Fibroblast of upper back skin (primary cell): Measurements from ENCODE around the gene GRK1.
"Not testable (repeated sequence)": the region's sequence is repeated elsewhere in the genome, so short reads cannot be mapped to it uniquely, and the experiment has no call there.

Source experiments
- DNase-seq: peaks from one replicate; pipeline ENCODE4 v3.0.0-alpha.2; 2013

The GRK1 gene

GRCh38 chr13:113745500-113746142, 78.6 kb downstream of the GRK1 start:
- DNase-seq: not testable (repeated sequence)

GRCh38 chr13:113746143-113746525, 79.1 kb downstream of the GRK1 start:
- no peak for DNase-seq

GRCh38 chr13:113746671-113747070, 79.7 kb downstream of the GRK1 start:
- DNase-seq: no peak

- DNase-seq: no peak
These were observed 80.3 kb downstream of the GRK1 start for GRCh38 chr13:113747291-113747833.

GRCh38 chr13:113748101-113748861, 81.3 kb downstream of the GRK1 start:
- no peak for DNase-seq

GRCh38 chr13:113748862-113749451, 81.9 kb downstream of the GRK1 start:
- DNase-seq: no peak

GRCh38 chr13:113749507-113749906, 82.5 kb downstream of the GRK1 start:
- DNase-seq: no peak

- DNase-seq: no peak
These were observed 82.9 kb downstream of the GRK1 start for GRCh38 chr13:113749967-113750366.

- DNase-seq: no peak
These were observed 83.8 kb downstream of the GRK1 start for GRCh38 chr13:113750554-113751399.

- DNase-seq: no peak
These were observed 84.5 kb downstream of the GRK1 start for GRCh38 chr13:113751491-113751890.

- DNase-seq: not testable (repeated sequence)
These were observed 85.4 kb downstream of the GRK1 start for GRCh38 chr13:113752211-113752986.

- DNase-seq: no peak
These were observed 86.2 kb downstream of the GRK1 start for GRCh38 chr13:113753171-113753570.

- DNase-seq: no peak
These were observed 87.2 kb downstream of the GRK1 start for GRCh38 chr13:113754242-113754641.

GRCh38 chr13:113754691-113755090, 87.7 kb downstream of the GRK1 start:
- no peak for DNase-seq

- no peak for DNase-seq
These were observed 89.5 kb downstream of the GRK1 start for GRCh38 chr13:113756441-113757097.

- peak; percentile 62 for DNase-seq
These were observed 91.9 kb downstream of the GRK1 start, which contains the start of gene TMEM255B for GRCh38 chr13:113758651-113759524. TSS of gene TMEM255B (plus strand) at chr13:113759226. CDS start at chr13:113759270, 44 bp downstream.

GRCh38 chr13:113759525-113760137, 92.6 kb downstream of the GRK1 start:
- no peak for DNase-seq

- no peak for DNase-seq
These were observed 94.1 kb downstream of the GRK1 start for GRCh38 chr13:113761136-113761535.

- DNase-seq: no peak
These were observed 95.1 kb downstream of the GRK1 start for GRCh38 chr13:113762075-113762474.

- DNase-seq: no peak
These were observed 95.5 kb downstream of the GRK1 start for GRCh38 chr13:113762538-113762937.
